ENCODE data around the gene SCYL2. TPM values are rescaled to one million over a fixed set of nuclear protein-coding genes. Genes with fewer than 3 reads are reported as not detected.
"Not testable (repeated sequence)": the region's sequence is repeated elsewhere in the genome, so short reads cannot be mapped to it uniquely, and the experiment has no call there.

SCYL2 gene
- polyA plus RNA-seq (ENCODE audit: insufficient read length), result 67.8 TPM
- long read RNA-seq, donor 1, partial matches to known transcripts, result 0 of 8 reads
- long read RNA-seq, donor 1, other reads (novel, unspliced or antisense), result 7 of 8 reads
- long read RNA-seq, donor 2, full-length matches to known transcripts, result 6 of 39 reads
- long read RNA-seq, donor 2, partial matches to known transcripts, result 33 of 39 reads
- long read RNA-seq, donor 2, other reads (novel, unspliced or antisense), result 0 of 39 reads
- long read RNA-seq, donor 3, partial matches to known transcripts, result 0 of 4 reads
- long read RNA-seq, donor 3, other reads (novel, unspliced or antisense), result 0 of 4 reads
- long read RNA-seq, donor 4, result 0 reads
- long read RNA-seq, donor 5, full-length matches to known transcripts, result 4 of 4 reads
- long read RNA-seq, donor 5, partial matches to known transcripts, result 0 of 4 reads
- long read RNA-seq, donor 5, other reads (novel, unspliced or antisense), result 0 of 4 reads
- long read RNA-seq, donor 6, full-length matches to known transcripts, result 3 of 3 reads
- long read RNA-seq, donor 6, partial matches to known transcripts, result 0 of 3 reads
- long read RNA-seq, donor 6, other reads (novel, unspliced or antisense), result 0 of 3 reads
- long read RNA-seq, donor 7, full-length matches to known transcripts, result 4 of 15 reads
- long read RNA-seq, donor 7, partial matches to known transcripts, result 11 of 15 reads
- long read RNA-seq, donor 7, other reads (novel, unspliced or antisense), result 0 of 15 reads
- long read RNA-seq, donor 8, full-length matches to known transcripts, result 1 of 1 reads
- long read RNA-seq, donor 8, partial matches to known transcripts, result 0 of 1 reads
- long read RNA-seq, donor 8, other reads (novel, unspliced or antisense), result 0 of 1 reads

- peak; percentile 95 for DNase-seq
Observed at GRCh38 chr12:100266835-100267602, at the start of gene SCYL2, which contains the start of gene DEPDC4. TSS of gene SCYL2 (plus strand) at chr12:100267177. CDS start at chr12:100282971, 15,794 bp downstream. TSS of gene DEPDC4 (minus strand) at chr12:100267079. CDS start at chr12:100267076, 3 bp downstream.

- no peak for DNase-seq
Observed at GRCh38 chr12:100219328-100220109, 47.5 kb upstream of the SCYL2 start.

- no peak for DNase-seq
Observed at GRCh38 chr12:100221523-100221922, 45.5 kb upstream of the SCYL2 start.

- not testable (repeated sequence) for DNase-seq
Observed at GRCh38 chr12:100222173-100222572, 44.8 kb upstream of the SCYL2 start.

GRCh38 chr12:100225491-100225890, 41.5 kb upstream of the SCYL2 start:
- no peak for DNase-seq

GRCh38 chr12:100229036-100229635, 37.8 kb upstream of the SCYL2 start:
- DNase-seq, result no peak

GRCh38 chr12:100229876-100230275, 37.1 kb upstream of the SCYL2 start:
- DNase-seq, result no peak

- not testable (repeated sequence) for DNase-seq
Observed at GRCh38 chr12:100231873-100232272, 35.1 kb upstream of the SCYL2 start.

- DNase-seq, result no peak
Observed at GRCh38 chr12:100234166-100234565, 32.8 kb upstream of the SCYL2 start.

- DNase-seq, result peak; percentile 59
Observed at GRCh38 chr12:100234591-100235304, 32.2 kb upstream of the SCYL2 start.

GRCh38 chr12:100238801-100239200, 28.2 kb upstream of the SCYL2 start:
- DNase-seq, result no peak

GRCh38 chr12:100239589-100239988, 27.4 kb upstream of the SCYL2 start:
- DNase-seq, result no peak

GRCh38 chr12:100243137-100243536, 23.8 kb upstream of the SCYL2 start:
- no peak for DNase-seq

GRCh38 chr12:100247765-100248164, 19.2 kb upstream of the SCYL2 start:
- DNase-seq, result no peak

GRCh38 chr12:100248886-100249285, 18.1 kb upstream of the SCYL2 start:
- DNase-seq, result no peak

- DNase-seq, result no peak
Observed at GRCh38 chr12:100249941-100250340, 17.0 kb upstream of the SCYL2 start.

GRCh38 chr12:100251917-100252316, 15.1 kb upstream of the SCYL2 start:
- DNase-seq, result peak; percentile 57

GRCh38 chr12:100253437-100253836, 13.5 kb upstream of the SCYL2 start:
- no peak for DNase-seq

- no peak for DNase-seq
Observed at GRCh38 chr12:100254876-100255275, 12.1 kb upstream of the SCYL2 start.

GRCh38 chr12:100258127-100258526, 8.8 kb upstream of the SCYL2 start:
- DNase-seq, result no peak
